ENCODE results near the gene RNF103. TPM values are rescaled to one million over a fixed set of nuclear protein-coding genes. Genes with fewer than 3 reads are reported as not detected.

RNF103 gene
- total RNA-seq, 1 donor from 2014 or later: 23.3 TPM

DNA sequence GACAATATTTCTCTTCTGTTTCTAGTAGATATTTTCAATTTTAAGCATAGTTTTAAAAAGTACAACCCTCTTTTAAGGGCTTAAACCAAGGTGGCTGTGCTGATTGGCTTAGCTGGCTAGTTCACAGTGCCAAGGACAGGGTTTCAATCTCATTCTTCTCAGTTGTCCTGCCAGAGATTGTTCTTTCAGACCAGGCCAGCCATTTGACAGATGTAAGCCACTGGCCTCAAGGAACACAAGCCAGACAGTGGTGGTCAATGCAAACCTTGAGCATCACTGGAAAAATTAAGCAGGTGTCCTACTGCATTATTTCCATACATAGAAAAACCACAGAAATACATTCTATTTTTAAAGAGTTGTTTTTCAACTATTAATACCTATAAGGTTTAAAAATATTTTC, 5.9 kb downstream of the RNF103 start:
- intact Hi-C loops (cut with DNase I): no loop called here
- peaks cover 41% of the 10 kb centered on the region for H3K4me1 ChIP-seq

DNA sequence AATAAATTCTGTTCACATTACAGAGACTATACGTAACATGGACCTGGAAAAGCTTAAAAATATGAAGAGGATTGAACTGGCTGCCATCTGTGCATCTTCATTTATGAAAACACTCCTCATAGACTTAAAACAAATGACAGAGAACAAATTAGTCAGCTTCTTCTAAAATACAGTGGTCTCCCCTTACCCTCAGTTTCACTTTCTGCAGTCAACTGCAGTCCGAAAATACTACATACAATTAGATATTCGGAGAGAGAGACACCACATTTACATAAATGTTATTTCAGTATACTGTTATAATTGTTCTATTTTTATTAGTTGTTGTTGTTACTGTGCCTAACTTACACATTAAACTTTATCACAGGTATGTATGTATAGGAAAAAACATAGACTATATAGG, 6.5 kb downstream of the RNF103 start:
- Histone ChIP-seq H3K36me3 (peaks cover 3 to 29% of the 10 kb centered on the region in 2 donors), H3K4me3 (no peak overlapping the region), H3K9me3 (no peaks in the 10 kb centered on the region), H3K27me3 (no peaks in the 10 kb centered on the region), H3K27ac (no peak overlapping the region), H3K4me1 (peaks cover 41% of the 10 kb centered on the region)
- intact Hi-C loops (cut with DNase I): no loop called here
- TF ChIP-seq POLR2A (IDR thresholded peaks at IDR 0.05) (no peak), POLR2AphosphoS5 (IDR thresholded peaks at IDR 0.05; ENCODE audit: insufficient read depth in 1 of 2, low read depth in 1 of 2) (no peak)
- TF ChIP-seq, protein P1, sequence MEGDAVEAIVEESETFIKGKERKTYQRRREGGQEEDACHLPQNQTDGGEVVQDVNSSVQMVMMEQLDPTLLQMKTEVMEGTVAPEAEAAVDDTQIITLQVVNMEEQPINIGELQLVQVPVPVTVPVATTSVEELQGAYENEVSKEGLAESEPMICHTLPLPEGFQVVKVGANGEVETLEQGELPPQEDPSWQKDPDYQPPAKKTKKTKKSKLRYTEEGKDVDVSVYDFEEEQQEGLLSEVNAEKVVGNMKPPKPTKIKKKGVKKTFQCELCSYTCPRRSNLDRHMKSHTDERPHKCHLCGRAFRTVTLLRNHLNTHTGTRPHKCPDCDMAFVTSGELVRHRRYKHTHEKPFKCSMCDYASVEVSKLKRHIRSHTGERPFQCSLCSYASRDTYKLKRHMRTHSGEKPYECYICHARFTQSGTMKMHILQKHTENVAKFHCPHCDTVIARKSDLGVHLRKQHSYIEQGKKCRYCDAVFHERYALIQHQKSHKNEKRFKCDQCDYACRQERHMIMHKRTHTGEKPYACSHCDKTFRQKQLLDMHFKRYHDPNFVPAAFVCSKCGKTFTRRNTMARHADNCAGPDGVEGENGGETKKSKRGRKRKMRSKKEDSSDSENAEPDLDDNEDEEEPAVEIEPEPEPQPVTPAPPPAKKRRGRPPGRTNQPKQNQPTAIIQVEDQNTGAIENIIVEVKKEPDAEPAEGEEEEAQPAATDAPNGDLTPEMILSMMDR (IDR thresholded peaks at IDR 0.05): no peak
- DNase-seq (ENCODE audit: extremely low spot score in 2 of 2): no peak

More for the DNA sequence above, 5.9 kb downstream of the RNF103 start:
- Histone ChIP-seq H3K27ac (no peak overlapping the region), H3K4me3 (no peak overlapping the region), H3K9me3 (no peaks in the 10 kb centered on the region), H3K36me3 (peaks cover 3 to 27% of the 10 kb centered on the region in 2 donors), H3K27me3 (no peaks in the 10 kb centered on the region)
- DNase-seq (ENCODE audit: extremely low spot score in 2 of 2): no peak
- TF ChIP-seq, protein P1 (IDR thresholded peaks at IDR 0.05): no peak
- TF ChIP-seq POLR2A (IDR thresholded peaks at IDR 0.05): no peak
- TF ChIP-seq POLR2AphosphoS5 (IDR thresholded peaks at IDR 0.05; ENCODE audit: insufficient read depth in 1 of 2, low read depth in 1 of 2): no peak

DNA sequence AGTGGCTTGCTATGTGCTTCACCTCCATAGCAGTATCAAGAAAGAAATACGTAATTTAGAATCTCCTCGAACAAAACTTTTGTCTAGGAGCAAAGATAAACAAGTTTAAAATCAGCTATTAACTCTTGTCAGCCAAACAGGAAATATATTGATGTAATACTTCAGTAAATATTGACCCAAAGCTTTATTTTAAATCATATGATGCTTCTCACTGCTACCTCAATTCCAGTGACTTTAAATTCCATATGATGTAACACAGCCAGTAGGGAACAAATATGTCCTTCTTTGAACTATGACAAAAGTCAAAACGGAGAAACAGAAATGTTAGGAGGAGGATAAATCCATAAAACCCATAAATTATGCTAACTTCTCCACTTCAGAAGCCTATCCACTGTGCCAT, 7.2 kb downstream of the RNF103 start:
- no peaks in the 10 kb centered on the region for H3K27me3 ChIP-seq
- H3K27ac ChIP-seq: no peak overlapping the region
- no peak for DNase-seq (ENCODE audit: extremely low spot score in 2 of 2)
- H3K9me3 ChIP-seq: no peaks in the 10 kb centered on the region
- peaks cover 3 to 33% of the 10 kb centered on the region in 2 donors for H3K36me3 ChIP-seq
- no peak overlapping the region for H3K4me3 ChIP-seq
- TF ChIP-seq POLR2AphosphoS5 (IDR thresholded peaks at IDR 0.05; ENCODE audit: insufficient read depth in 1 of 2, low read depth in 1 of 2) (no peak), POLR2A (IDR thresholded peaks at IDR 0.05) (no peak)
- TF ChIP-seq, protein P1 (IDR thresholded peaks at IDR 0.05): no peak
- H3K4me1 ChIP-seq: peaks cover 41% of the 10 kb centered on the region
- intact Hi-C loops (cut with DNase I): no loop called here

DNA sequence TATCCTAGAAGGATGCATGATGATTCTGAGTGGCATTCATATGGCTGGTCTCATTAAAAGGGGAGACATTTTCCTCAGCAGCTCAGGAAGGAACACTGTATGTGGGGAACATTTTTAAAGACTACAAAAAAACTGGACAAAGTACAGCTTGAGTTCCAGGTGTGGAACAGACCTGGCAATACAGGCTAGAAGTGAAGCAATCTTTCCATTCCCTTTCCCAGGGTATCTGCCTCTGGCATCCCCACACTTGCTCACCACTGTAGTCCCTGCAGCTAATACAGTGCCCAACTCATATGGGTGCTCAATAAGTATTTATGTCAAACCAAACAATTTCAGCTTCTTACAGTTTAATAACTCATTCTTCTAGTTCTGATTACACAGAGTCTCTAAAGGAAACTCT, 8.1 kb downstream of the RNF103 start:
- no peak overlapping the region for H3K27ac ChIP-seq
- peaks cover 3 to 40% of the 10 kb centered on the region in 2 donors for H3K36me3 ChIP-seq
- peaks cover 33% of the 10 kb centered on the region for H3K4me1 ChIP-seq
- no peak overlapping the region for H3K4me3 ChIP-seq
- no peaks in the 10 kb centered on the region for H3K27me3 ChIP-seq
- no peak for TF ChIP-seq POLR2A (IDR thresholded peaks at IDR 0.05)
- TF ChIP-seq, protein P1 (IDR thresholded peaks at IDR 0.05): no peak
- TF ChIP-seq POLR2AphosphoS5 (IDR thresholded peaks at IDR 0.05; ENCODE audit: insufficient read depth in 1 of 2, low read depth in 1 of 2): no peak
- H3K9me3 ChIP-seq: no peaks in the 10 kb centered on the region
- no peak for DNase-seq (ENCODE audit: extremely low spot score in 2 of 2)
- intact Hi-C loops (cut with DNase I): no loop called here

DNA sequence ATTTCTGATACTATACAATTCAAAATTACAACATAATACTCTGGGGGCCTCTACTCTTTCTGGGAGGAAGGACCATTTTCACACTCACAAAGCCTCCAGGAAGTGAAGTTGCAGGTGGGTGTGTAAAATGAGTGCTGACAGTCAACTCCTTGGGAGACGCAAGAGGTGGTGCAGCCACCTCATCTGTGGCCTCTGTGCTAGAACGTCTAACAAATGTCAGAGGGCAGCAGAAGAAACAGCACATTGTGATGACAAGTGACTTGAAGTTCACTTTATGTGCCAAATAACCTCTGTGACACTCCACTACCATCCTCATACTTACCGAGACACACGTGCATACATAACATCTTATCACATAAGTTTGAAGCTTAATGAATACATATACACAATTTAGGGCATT, 10.2 kb downstream of the RNF103 start:
- H3K27ac ChIP-seq: no peak overlapping the region
- no peak overlapping the region for H3K4me3 ChIP-seq
- H3K36me3 ChIP-seq: peaks cover 3 to 35% of the 10 kb centered on the region in 2 donors
- no peak for DNase-seq (ENCODE audit: extremely low spot score in 2 of 2)
- TF ChIP-seq POLR2A (IDR thresholded peaks at IDR 0.05): no peak
- no peak for TF ChIP-seq POLR2AphosphoS5 (IDR thresholded peaks at IDR 0.05; ENCODE audit: insufficient read depth in 1 of 2, low read depth in 1 of 2)
- TF ChIP-seq, protein P1 (IDR thresholded peaks at IDR 0.05): no peak
- H3K9me3 ChIP-seq: no peaks in the 10 kb centered on the region
- intact Hi-C loops (cut with DNase I): no loop called here
- no peaks in the 10 kb centered on the region for H3K27me3 ChIP-seq
- peaks cover 14% of the 10 kb centered on the region for H3K4me1 ChIP-seq

All from vagina (tissue), 2 donors.